Measurements from ENCODE around the gene DSC2.

Gene DSC2

GRCh38 chr18:31097666-31098065, 4.6 kb downstream of the DSC2 start:
- no peak for DNase-seq

- no peak for DNase-seq
Measured at GRCh38 chr18:31093880-31094279, 8.3 kb downstream of the DSC2 start.

- DNase-seq = no peak
Measured at GRCh38 chr18:31093294-31093693, 8.9 kb downstream of the DSC2 start.

- DNase-seq = no peak
Measured at GRCh38 chr18:31091350-31091749, 10.9 kb downstream of the DSC2 start.

- no peak for DNase-seq
Measured at GRCh38 chr18:31088532-31088931, 13.7 kb downstream of the DSC2 start.

- no peak for DNase-seq
Measured at GRCh38 chr18:31079973-31080372, 22.2 kb downstream of the DSC2 start.

GRCh38 chr18:31077878-31078277, 24.3 kb downstream of the DSC2 start:
- no peak for DNase-seq

- DNase-seq = no peak
Measured at GRCh38 chr18:31072175-31072574, 30.0 kb downstream of the DSC2 start.

GRCh38 chr18:31070206-31070605, 32.0 kb downstream of the DSC2 start:
- no peak for DNase-seq

- no peak for DNase-seq
Measured at GRCh38 chr18:31066266-31066665, 36.0 kb downstream of the DSC2 start.

GRCh38 chr18:31065036-31065773, 37.0 kb downstream of the DSC2 start:
- DNase-seq = no peak

- no peak for DNase-seq
Measured at GRCh38 chr18:31064130-31064529, 38.1 kb downstream of the DSC2 start.

- no peak for DNase-seq
Measured at GRCh38 chr18:31061945-31062344, 40.3 kb downstream of the DSC2 start.

GRCh38 chr18:31058897-31059296, 43.3 kb downstream of the DSC2 start:
- DNase-seq = no peak

GRCh38 chr18:31057917-31058316, 44.3 kb downstream of the DSC2 start:
- DNase-seq = no peak

GRCh38 chr18:31057051-31057450, 45.2 kb downstream of the DSC2 start:
- no peak for DNase-seq

GRCh38 chr18:31056296-31056695, 45.9 kb downstream of the DSC2 start:
- no peak for DNase-seq

- no peak for DNase-seq
Measured at GRCh38 chr18:31050635-31051034, 51.6 kb downstream of the DSC2 start.

GRCh38 chr18:31049189-31049588, 53.0 kb downstream of the DSC2 start:
- DNase-seq = no peak

GRCh38 chr18:31048216-31048615, 54.0 kb downstream of the DSC2 start:
- no peak for DNase-seq

GRCh38 chr18:31046916-31047315, 55.3 kb downstream of the DSC2 start:
- no peak for DNase-seq

- no peak for DNase-seq
Measured at GRCh38 chr18:31045599-31045998, 56.6 kb downstream of the DSC2 start.

GRCh38 chr18:31044926-31045325, 57.3 kb downstream of the DSC2 start:
- no peak for DNase-seq

- DNase-seq = no peak
Measured at GRCh38 chr18:31043709-31044108, 58.5 kb downstream of the DSC2 start.

Data from RPMI8226 (cell line).